Stimulated activated CD4-positive, alpha-beta T cell treated with anti-CD3 and anti-CD28 coated beads, Interleukin-12 subunit alpha, Interleukin-12 subunit beta, amount 100 ng/mL, for 48 hours (primary cell): ENCODE measurements around the gene AFG1L.
"Not testable (repeated sequence)": the region's sequence is repeated elsewhere in the genome, so short reads cannot be mapped to it uniquely, and the experiment has no call there.

Experiments used
- DNase-seq, 3 donors: peaks; one replicate each; pipeline ENCODE4 v3.0.0-alpha.2; 2020; ENCODE audit warnings: low read depth in 2 of 3, low spot score in 1 of 3

Gene AFG1L

GRCh38 chr6:108348655-108349349, 53.9 kb downstream of the AFG1L start:
- no peak for DNase-seq

- no peak for DNase-seq
These were observed 55.7 kb downstream of the AFG1L start for GRCh38 chr6:108350528-108350927.

GRCh38 chr6:108353853-108354252, 59.0 kb downstream of the AFG1L start:
- no peak for DNase-seq

- no peak for DNase-seq
These were observed 60.3 kb downstream of the AFG1L start for GRCh38 chr6:108355120-108355519.

GRCh38 chr6:108355890-108356289, 61.0 kb downstream of the AFG1L start:
- no peak for DNase-seq

GRCh38 chr6:108359901-108360882, 65.3 kb downstream of the AFG1L start:
- no peak for DNase-seq

GRCh38 chr6:108360919-108361311, 66.1 kb downstream of the AFG1L start:
- DNase-seq, result no peak

GRCh38 chr6:108361312-108361932, 66.6 kb downstream of the AFG1L start:
- no peak for DNase-seq

- DNase-seq, result no peak
These were observed 67.6 kb downstream of the AFG1L start for GRCh38 chr6:108362455-108362854.

- DNase-seq, result no peak
These were observed 68.3 kb downstream of the AFG1L start for GRCh38 chr6:108363113-108363512.

GRCh38 chr6:108363889-108364313, 69.0 kb downstream of the AFG1L start:
- no peak for DNase-seq

- DNase-seq, result no peak
These were observed 69.6 kb downstream of the AFG1L start for GRCh38 chr6:108364470-108364869.

- DNase-seq, result no peak
These were observed 70.6 kb downstream of the AFG1L start for GRCh38 chr6:108365478-108365877.

GRCh38 chr6:108366236-108366635, 71.4 kb downstream of the AFG1L start:
- no peak for DNase-seq

GRCh38 chr6:108368431-108369030, 73.7 kb downstream of the AFG1L start:
- DNase-seq, result no peak

GRCh38 chr6:108380876-108381275, 86.0 kb downstream of the AFG1L start:
- DNase-seq, result no peak

- no peak for DNase-seq
These were observed 89.1 kb downstream of the AFG1L start for GRCh38 chr6:108383981-108384380.

- DNase-seq, result not testable (repeated sequence)
These were observed 94.3 kb downstream of the AFG1L start for GRCh38 chr6:108389190-108389589.

- no peak for DNase-seq
These were observed 100.4 kb downstream of the AFG1L start for GRCh38 chr6:108395297-108395696.

- DNase-seq, result no peak
These were observed 108.4 kb downstream of the AFG1L start for GRCh38 chr6:108403236-108403635.

- DNase-seq, result no peak
These were observed 112.1 kb downstream of the AFG1L start for GRCh38 chr6:108406943-108407342.
